Astrocyte of the hippocampus (primary cell): ENCODE results near the gene SLX9.

ENCODE experiments used
- DNase-seq: peaks from one replicate; pipeline ENCODE4 v3.0.0; 2011; ENCODE audit warnings: low read depth, low spot score

SLX9 gene

DNA sequence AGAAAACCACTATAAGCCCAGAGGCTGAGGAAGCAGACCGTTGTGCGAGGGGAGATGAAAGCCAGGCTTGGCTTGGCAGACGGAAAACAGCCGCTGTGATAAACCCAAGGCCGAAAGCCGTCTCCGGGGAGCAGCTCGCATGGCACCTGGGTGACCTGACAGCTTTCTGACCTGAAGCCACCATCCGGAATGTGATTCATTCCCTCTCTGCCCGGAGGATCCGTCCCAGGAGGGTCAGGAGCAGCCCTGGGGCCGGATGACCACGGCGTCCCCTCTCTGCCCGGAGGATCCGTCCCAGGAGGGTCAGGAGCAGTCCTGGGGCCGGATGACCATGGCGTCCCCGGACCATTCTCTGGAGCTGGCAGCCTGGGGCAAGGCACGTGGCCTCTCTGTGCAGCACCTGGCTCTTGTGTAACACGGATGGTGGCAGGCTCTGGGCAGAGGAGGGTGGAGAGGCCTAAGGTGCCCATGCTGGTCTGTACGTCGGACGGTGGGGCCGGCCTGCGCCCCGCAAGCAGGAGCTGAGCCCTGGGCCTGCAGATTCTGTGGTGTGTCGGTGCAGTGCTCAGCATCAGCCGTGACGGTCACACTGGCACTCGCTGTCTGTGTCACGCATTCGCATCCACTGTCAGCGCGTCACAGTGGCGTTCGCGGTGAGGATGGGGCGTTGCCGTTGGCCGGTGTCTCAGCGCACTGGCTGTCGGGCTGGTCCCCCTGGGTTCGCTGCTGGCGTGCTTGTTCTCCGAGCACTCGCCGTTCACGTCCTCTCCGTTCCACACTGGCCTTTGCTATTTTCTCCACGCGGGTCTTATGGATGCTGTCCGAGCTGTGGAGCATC, 50.3 kb downstream of the SLX9 start:
- no peak for DNase-seq

DNA sequence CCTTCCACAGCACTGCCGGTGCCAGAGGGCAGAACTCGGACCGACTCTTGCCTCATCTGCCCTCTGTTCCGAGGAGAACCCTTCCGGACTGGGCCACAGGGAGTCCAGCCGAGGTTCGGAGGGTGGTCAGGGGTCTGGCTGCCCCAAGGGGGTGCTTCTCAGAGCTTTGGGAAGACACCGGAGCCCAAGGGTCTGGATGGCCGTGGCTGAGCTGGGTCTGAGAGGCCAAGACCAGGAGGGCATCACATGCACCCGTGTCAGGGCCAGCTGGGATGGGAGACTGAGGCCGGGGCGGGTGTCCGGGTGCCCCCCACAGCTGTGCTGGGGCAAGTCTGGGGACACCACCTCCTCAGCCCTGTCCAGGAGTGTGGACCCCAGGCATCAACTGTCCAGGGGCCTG, 51.1 kb downstream of the SLX9 start:
- no peak for DNase-seq

DNA sequence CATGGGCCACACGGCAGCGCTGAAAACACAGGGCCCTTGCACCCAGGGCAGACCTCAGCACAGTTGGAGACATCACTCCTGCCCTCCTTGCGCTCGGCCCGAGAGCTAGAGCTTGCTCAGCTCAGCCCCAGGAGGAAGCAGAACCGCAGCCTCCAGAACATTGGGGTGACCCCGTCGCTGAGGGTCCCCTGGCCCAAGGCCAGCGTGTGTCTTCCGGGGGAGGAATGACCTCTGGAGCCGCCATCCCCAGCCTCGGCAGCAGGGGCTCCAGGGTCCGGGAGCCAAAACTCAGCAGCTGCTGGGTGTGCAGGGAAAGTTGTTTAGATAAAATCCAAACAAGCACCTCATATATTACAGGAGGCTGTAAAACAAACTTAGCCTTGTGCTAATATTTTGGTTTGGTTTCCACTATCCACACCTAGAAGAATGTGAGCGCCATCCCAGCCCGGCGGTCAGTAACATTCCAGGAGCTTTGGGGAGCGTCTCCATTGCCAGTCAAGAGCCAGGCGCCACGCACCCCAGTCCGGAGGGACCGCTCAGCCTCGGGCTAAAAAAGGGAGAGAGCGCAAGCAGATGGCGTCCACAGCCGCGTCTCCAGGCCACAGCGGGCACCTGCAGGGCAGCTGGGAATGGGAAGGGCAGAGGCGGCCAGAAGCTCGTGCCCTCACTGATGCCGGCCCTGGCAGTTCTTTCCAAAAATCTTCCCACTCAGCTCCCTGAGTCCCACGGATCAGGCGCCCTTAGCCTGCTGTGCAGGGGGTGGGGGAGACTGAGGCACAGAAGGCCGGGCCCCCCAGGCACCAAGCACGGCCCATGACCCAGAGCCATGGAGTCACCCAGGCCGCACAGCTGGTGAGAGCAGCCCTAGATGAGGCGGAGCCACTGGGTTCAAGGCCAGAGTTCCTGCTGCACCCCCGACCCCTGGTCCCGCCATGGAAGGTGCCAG, 52.0 kb downstream of the SLX9 start:
- no peak for DNase-seq

DNA sequence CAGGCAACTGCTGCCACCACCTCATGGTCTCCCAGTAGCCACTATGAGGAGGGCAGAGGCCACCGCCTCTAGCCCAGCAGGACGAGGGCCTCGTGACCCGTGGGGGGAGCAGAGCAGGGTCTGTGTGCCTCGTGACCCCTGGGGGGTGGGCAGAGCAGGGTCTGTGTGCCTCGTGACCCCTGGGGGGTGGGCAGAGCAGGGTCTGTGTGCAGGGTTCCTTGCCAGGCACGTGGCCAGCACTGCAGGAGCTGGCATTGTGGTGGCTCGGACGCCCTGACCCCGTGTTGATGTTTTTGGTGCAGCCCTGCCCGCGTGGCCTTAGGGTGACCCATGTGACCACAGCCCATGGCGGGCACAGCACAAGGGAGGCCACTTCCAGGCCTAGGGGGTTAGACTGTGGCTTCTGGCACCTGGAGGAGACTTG, 52.8 kb downstream of the SLX9 start:
- no peak for DNase-seq

DNA sequence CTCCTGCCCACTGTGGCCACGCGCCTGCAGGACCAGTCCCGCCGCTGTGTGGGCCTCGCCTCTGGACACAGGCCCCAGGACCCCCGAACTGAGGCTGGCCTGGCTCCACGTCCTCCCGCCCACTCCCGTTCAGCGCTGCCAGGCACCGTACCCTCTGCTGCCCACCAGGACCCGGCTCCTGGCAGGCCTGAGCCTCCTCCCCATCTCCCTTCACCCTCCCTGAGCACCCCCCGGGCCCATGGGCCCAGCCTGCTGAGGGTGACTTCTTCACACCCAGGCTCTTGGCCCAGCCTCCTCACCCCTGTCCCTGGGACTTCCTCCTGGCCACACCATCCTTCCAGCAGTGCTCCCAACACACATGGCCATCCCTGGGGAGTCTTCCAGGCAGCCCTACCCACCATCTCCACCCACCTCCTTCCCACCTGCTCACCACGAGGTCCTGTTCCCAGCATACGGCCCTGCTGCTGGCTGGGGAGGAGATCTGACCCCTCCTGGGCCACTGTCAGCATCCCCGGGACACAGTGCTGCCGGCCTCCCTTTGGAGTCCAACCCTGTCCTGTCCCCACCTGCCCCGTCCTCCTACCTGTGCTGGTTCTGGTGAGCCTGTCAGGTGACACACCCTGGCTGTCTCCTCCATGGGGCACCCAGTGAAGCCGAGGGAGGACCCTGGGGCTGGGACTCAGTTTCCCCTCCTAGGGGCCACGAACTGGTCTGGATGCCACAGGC, 53.7 kb downstream of the SLX9 start:
- DNase-seq, result no peak

DNA sequence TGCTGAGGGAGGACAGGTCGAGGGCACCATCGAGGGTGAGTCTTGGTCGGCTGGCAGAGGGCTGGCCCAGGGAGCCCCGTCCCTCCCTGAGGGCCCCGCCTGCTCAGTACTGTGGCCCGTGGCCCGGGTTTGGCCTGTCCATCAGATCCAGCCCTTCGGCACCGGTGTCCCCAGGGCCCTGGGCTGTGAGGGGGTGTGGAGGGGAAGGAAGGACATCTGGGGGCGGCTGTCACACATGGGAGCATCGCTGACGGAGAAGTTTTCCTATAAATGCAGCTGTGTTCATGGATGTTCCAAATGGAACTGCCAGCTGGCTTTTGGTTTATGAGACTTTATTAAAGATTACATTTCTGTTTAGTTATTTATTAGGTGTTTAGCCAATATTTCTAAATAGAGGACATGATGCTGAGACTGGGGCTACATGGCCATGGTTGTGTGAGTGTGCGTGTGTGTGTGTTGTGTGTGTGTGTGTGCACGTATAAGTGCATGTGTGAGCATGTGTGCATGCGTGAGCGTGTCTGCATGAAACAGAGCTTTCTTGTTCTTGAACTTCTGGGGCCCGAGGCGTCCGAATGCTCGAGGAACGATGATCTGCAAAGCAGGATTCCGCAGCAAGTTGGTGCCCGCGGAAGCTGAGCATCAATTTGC, 54.3 kb downstream of the SLX9 start:
- no peak for DNase-seq

DNA sequence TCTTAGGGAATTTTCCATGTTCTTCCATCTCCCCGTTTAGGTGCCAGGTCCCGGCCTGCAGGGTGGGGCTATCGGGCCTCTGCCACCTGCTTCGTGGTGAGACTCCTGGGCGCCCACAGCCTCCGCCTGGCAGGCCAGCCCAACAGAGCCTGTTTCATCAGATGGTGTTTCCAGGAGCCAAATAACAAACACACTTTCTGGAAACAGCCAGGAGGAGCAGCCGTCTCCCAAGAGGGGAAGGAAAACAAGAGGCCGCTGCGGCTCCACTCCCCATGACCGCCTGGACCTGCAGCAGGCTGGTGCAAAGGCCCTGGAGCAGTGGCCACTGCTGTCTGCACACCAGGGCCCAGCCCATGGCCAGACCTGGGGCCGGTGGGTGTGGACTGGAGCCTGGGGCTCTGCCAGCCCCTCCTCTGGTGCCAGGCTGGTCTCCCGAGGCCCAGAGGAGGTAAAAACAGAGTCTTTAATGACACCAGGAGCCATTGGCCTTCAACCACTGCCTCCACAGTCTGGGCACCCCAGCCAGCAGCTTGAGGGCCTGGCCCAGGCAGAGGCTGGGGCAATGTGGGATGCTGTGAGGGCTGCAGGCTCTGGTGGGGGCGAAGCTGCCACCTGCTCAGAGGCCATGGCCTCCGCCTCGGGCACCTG, 55.0 kb downstream of the SLX9 start:
- DNase-seq, result no peak

DNA sequence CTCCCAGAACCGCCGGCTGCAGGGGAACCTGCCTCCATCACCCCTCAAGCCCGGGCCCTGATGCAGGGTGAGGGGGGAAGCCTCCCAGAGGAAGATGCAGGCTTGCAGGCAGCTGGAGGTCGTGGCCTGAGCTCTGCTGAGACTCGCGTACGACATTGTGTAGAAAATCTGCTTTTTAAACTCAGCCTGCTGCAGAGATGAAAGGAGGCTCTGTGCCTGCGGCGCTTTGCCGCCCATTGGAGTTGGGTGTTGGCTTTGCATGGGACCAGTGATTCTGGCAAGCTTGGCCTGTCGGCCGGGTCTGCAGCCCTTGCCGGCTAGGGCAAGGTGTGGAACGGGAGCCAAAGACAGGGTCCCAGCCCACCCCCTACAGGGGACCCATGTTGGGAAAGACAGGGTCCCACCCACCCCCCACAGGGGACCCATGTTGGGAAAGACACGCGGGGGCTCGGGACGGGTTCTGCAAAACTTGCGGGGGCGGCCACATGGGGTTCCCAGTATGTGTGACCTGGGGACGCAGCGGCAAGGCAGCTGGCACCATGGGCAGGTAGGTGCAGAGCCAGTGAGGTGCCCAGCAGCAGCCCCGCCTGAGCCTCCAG, 55.6 kb downstream of the SLX9 start:
- DNase-seq, result no peak

DNA sequence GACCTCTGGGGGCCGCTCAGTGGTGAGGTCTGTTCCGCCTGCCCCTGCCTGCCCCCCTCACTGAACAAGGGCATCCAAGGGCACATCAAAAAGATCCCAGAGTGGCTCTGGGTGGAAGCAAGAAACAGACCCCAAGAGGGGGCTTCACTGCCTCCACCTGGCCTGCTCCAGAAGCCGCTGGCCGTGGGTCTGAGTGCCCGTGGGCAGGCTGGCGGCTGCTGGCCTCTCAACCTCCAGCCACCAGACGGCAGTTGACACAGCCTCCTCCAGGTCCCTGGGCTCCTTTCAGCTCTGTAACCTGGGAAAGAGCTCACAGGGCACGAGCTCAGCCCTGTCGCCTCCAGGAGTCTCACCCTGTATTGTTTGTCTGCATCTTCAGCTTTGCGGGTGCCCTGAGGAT, 56.3 kb downstream of the SLX9 start:
- DNase-seq, result no peak

DNA sequence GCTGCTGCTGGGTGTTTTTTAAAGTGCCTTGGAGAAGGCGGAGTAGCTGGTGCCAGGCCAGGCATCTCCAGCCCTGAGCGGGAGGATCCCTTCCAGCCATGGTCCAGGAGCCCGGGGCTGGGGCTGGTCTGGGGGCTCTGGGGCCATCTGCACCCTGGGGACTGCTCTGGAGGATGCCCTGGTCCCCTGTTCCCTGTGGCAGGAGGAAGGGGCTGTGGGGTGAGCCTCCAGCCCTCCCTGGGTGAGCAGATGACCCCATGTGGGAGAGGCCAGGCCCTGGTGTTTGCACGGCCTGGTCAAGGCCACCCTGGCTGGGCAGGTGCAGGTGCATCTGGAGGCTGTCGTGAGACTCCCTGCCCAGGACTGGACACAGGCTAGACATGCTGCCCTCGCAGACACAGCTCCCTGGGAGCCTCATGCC, 56.7 kb downstream of the SLX9 start:
- DNase-seq, result no peak

DNA sequence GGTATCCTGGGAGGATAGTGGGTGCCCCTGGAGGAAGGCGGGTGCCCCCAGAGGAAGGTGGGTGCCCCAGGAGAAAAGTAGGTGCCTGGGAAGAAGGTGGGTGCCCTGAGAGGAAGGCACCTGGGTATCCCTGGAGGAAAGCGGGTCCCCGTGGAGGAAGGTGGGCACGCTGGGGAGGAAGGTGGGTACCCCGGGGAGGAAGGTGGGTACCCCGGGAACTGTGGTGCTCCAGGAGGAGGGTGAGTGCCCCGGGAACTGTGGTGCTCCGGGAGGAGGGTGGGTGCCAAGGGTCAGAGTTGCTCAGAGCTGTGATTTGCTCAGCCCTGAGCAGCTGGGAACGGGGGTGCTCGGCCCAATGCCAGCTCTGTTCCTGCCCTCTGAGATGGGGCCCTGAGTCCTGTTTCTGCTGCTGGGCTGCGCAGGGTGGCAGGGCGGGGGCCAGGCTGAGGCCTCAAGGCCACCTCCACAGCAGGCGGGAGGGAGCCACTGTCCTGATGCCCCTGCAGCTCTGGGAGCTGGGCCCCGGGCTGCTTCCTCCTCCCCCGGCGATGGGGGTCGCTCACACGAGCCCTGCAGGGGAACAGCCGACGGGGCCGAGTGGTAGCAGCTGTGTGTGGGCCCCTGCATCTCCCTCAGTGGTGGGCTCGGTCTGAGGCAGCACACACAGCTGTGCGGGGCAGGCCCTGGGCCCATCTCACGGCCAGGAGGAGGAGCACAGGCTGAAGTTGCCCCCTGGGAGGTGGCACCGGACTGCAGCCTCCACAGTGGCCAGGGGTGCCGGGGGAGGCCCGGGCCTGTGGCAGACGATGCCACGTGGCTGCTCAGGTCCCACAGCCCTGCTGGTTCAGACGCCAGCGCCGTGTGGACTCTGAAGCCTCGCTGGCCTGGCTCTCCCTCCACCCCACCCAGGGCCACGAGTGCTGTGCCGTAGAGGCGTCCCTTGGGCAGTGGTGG, 57.4 kb downstream of the SLX9 start:
- DNase-seq, result no peak

DNA sequence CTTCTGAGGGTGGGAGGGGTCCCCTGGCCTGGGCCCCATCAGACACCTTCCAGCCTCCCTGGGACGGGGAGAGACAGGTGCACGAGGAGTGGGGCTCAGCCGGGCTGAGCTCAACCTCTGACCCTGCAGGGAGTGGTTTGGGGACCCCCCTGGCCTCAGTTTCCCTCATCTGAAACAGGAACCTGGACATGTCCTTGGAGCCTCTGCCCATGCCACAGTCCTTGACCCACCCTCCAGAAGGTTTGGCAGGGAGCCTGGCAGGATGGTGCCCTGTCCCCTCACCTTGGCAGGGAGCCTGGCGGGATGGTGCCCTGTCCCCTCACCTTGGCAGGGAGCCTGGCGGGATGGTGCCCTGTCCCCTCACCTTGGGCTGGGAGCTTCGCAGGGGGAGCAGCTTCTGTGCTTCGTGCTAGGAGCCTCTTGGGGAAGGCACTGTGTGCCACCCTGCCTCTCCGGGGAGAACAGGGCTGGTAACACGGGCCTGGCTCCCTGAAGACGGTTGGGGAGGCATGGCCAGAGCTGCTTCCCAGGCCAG, 58.3 kb downstream of the SLX9 start:
- no peak for DNase-seq

DNA sequence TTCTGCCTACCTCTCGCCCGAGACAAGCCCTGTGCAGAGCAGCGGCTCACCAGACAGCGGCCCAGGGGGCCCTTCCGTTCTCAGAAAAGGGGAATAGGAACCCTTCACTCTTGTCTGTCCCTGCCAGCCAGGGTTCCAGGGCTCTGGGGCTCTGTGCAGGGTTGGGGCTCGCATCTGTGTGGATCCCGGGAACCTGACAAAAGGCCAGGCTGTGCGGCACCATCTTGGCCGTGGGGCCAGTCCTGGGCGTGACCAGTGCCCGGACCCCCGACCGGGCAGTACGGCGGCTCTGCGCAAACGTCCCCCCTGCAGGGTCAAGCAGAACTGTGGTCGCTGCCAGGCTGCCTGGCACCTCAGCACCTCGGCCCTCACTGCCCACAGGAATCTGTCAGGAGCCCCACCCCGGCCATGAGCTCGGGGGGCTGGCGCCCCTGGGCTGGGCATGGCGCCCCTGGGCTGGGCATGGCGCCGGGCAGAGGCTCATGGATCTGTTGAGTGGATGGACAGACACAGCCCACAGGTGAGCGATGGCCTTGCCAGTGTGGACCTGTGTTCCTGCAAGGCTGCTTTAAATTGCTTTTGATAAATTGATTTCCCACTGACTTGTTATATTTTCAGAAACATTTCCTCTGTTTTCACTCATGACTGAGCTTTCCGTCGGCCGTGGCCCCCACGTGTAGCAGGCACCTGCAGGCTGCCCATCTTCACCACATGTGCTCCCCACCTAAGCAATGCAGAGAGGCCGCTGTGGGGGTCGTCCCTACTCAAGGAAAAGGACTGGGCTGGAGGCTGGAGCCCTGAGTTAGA, 59.0 kb downstream of the SLX9 start:
- no peak for DNase-seq

DNA sequence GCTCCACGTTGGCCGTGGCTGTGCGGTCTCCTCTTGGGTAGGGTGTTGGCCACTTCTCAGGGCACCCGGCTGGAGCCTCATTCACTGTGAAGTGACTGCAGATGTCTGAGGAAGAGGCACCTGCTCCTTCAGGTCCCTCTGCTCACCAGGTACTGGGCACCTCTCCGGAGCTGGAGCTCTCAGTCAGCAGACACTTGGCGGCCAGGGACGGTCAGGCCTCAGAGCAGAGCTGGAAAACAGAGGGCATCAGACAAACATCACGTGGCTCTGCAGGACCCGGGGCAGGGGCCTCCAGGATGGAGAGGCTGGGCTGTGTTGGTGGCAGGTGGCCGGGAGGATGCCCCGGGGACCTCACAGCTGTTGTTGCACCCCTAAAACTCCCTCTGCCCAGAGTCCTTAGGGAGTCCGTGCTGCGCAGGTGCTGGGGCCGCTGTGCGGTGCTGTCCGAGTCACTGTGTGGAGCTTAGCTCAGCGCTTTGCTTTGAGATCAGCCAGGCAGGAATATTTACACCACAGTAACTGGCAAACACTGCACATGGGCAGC, 59.7 kb downstream of the SLX9 start:
- DNase-seq, result no peak

DNA sequence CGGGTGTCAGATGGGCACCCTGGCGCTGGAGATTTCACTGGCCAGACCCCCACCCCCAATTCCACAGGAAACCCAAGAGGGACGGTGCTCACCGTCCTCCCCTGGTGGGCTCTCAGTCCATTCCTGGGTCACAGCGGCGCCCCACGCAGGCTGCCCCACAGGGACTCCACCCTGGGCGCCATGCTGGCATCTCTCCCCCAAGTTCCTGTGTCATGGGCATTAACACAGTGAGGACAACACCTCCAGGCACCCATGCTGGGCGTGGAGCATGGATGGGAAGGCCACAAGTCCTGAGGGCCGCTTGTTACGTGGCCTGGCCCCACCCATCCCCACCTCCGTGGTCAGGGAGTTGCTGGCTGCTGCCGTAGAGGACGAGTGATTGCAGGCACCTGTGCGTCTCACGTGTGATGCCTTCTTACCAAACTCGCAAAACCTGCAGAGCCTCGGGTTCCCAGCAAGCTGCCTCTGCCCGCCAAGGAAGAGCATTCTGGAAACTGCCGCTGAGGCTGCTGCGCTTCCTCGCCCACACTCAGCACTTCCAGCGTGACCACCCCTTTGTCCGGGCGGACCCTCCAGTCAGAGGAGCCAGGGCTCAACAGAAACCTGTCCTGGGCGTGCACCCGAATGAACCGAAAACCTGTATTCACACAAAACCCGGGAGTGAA, 60.3 kb downstream of the SLX9 start:
- no peak for DNase-seq

DNA sequence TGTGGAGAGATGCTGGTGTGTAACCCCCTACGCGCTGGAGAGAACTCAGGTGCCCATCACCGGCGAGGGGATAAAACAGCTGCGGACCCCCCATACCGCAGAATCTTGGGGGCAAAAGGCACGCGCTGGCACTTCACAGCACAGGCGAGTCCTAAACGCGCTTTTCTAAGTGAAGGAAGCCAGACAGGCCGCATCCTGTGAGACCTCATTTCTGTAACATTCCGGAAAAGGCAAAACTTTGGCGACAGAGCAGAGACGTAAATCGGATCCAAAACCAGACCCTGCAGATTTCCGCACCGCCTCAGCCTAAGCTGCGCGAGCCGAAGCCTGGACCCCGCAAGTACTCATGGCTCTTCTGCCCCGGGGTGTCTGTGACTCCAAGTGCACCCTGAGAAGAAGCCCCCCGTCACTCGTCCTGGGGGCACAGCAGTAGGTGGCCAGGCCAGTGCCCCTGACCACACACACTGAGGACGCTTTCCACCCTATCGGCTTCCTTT, 60.9 kb downstream of the SLX9 start:
- no peak for DNase-seq
